Coronary artery (tissue), 2 donors: ENCODE measurements around the gene GRN.

Experiments
- DNase-seq: peaks from one replicate; pipeline ENCODE4 v3.0.0-alpha.2; 2017; ENCODE audit warnings: low spot score
- H3K27ac ChIP-seq, 2 donors: fragments of 200-600 bp; sonication (generic); one replicate each; pipeline ENCODE4 v1.5.1; 2016 to 2019
- H3K4me3 ChIP-seq: fragments of 200-600 bp; sonication (generic); 2 replicates; pipeline ENCODE4 v1.5.1; 2016; ENCODE audit warnings: mild to moderate bottlenecking, moderate library complexity
- TF ChIP-seq, protein P1 (sequence below): fragments of 200-600 bp; sonication (generic); IDR thresholded peaks from one replicate; pipeline ENCODE4 v1.5.1; 2019; ENCODE audit warnings: antibody characterized with exemption

Gene GRN

DNA sequence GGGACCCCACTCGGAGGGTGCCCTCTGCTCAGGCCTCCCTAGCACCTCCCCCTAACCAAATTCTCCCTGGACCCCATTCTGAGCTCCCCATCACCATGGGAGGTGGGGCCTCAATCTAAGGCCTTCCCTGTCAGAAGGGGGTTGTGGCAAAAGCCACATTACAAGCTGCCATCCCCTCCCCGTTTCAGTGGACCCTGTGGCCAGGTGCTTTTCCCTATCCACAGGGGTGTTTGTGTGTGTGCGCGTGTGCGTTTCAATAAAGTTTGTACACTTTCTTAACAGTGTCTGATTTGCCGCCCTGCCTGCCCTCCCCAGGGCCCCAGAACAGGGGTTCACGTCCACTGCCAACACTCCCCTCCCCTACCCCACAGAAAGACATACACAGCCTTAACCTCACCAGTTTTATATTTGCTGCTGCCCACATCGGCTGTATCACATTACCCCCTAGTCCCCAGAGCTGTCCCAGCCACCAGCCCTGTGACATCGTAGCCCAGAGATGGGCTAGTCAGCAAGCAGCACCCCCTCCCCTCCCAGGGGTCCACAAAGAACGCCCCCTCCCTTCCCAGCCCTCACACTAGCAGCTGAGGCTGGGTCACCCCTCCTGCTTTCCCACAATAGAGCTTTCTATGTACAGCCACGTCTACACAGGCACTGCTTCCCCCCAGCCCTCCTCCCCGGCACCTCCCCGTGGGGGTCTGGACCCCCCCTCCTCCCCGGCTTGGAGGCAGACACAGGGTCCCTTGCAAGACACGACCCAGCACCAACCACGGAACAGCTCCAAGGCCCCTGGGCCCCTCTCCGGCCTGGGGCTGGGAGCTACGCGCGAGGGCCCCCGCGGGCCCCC lies 7.9 kb downstream of the GRN start:
- peak overlapping the region; percentile 74 for H3K4me3 ChIP-seq
- no peak for DNase-seq
- H3K27ac ChIP-seq: peak overlapping the region in 1 of 2 donors; percentile 61
- TF ChIP-seq, protein P1, sequence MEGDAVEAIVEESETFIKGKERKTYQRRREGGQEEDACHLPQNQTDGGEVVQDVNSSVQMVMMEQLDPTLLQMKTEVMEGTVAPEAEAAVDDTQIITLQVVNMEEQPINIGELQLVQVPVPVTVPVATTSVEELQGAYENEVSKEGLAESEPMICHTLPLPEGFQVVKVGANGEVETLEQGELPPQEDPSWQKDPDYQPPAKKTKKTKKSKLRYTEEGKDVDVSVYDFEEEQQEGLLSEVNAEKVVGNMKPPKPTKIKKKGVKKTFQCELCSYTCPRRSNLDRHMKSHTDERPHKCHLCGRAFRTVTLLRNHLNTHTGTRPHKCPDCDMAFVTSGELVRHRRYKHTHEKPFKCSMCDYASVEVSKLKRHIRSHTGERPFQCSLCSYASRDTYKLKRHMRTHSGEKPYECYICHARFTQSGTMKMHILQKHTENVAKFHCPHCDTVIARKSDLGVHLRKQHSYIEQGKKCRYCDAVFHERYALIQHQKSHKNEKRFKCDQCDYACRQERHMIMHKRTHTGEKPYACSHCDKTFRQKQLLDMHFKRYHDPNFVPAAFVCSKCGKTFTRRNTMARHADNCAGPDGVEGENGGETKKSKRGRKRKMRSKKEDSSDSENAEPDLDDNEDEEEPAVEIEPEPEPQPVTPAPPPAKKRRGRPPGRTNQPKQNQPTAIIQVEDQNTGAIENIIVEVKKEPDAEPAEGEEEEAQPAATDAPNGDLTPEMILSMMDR: no peak

DNA sequence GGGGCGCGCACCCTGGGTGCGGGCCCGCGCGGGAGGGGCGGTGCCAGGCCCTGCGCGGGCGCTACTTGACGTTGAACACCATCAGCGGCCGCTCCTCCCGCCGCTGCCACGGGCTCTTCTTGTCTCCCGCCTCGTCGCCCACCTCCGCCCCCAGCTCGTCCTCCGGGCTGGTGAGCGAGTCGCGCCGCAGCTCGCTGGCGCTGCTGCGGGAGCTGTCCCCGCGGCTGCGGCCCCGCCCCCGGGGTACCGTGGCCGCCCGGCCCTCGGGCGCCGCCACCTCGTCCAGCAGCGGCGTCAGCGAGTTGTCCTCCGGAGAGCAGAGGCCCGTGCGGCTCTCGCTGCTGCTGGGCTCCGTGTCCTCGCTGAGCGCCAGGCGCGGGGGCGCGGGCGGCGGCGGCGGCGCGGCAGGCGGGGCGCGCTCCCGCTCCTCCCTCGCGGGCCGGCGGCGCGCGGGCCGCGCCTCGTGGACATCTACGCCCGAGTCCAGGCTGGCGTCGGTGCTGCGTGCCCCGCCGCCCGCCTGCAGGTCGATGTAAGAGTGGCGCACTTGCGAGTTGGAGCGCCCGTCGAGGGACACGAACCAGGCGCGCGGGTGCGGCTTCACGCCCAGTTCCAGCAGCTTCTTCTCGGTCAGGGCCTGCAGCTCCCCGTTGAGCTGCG lies 8.7 kb downstream of the GRN start:
- no peak for DNase-seq
- peak overlapping the region in 1 of 2 donors; percentile 61 for H3K27ac ChIP-seq
- H3K4me3 ChIP-seq: peak overlapping the region; percentile 74
- TF ChIP-seq, protein P1: no peak

DNA sequence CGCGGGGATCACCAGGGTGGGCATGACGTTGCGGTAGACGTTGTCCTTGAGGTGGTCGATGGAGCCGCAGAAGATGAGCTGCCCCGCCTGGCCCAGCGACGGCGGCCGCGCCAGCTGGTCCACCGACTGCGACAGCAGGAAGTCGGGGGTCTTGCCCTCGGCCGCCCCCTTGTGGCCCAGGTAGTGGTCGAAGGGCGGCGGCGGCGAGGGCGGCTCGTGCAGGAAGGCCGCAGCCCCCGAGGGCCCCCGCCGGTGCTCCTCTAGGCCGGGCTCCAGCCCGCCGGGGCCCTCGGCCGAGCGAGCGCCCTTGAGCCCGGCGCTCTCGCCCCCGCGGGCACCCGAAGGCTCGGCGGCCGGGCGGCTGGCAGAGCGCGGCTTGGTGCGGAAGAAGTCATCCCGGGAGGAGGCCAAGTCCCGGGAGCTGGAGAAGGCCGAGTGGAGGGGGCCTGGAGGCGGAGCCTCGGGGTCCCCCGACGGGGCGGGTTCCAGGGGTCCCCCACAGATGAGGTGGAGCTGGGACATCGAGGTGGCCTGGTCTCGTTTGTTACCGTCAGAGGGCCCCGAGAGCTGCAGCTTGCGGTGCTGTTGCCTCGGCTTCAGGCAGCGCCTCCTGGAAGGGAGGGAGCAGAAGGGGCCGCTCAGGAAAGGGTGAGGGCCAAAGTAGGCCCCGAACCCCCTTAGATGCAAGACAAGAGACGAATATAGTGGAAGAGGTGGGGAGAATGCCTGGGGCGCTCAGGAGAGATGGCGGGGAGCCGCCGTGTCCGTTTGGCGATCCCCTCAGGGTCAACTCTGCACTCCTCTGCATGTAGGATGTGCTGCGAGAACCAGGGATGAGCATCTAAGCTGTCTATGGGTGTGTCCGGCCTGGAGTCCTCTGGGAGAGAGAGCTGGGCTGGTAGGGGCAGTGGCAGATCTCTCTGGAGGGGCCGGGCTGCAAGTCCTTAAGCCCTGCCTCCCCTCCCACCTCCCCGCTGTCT lies 9.8 kb downstream of the GRN start:
- TF ChIP-seq, protein P1: no peak
- Histone ChIP-seq H3K4me3 (peak overlapping the region; percentile 74), H3K27ac (peak overlapping the region in 1 of 2 donors; percentile 61)
- no peak for DNase-seq

DNA sequence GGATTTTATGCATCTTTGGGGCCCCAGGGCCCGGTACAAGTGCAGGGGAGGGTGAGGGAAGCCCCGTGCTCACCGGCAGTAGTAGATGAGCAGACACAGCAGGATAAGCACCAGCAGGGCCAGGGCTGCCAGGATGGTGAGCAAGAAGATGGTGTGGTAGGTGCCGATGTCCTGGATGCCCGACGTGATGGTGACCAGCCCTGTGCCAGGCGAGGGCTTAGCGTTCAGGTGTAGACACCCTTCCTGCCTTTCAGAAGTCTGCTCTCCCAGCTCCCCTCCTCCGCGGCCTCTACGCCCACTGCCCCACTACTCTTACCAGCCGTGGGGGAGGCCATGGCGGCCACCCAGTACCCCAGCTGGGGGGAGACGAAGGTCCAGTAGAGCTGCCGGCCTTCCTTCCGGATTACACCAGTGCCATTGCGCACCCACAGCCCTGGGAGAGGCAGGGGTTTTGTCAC lies 10.6 kb downstream of the GRN start:
- no peak for DNase-seq
- H3K4me3 ChIP-seq: no peak overlapping the region
- no peak overlapping the region for H3K27ac ChIP-seq

DNA sequence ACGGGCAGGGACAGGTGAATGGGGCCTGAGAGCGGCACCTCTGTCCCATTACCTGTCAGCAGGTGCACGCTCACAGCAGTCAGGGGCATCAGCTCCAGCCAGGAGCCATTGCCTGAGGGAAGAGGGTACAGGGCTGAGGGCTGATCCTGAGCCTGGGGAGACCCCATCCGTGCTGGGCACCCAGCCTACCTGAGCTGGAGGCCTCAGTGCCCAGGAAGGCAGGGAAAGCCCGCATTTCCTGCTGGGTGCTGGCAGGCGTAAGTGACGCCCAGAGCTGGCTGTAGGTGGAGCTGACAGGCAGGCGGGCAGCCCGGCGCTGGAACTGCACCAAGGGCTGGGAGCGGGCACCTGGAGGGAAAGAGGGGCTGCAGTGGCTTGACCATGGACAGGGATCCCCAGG lies 11.1 kb downstream of the GRN start:
- TF ChIP-seq, protein P1: no peak
- no peak for DNase-seq

More for the DNA sequence above, 10.6 kb downstream of the GRN start:
- TF ChIP-seq, protein P1: no peak

DNA sequence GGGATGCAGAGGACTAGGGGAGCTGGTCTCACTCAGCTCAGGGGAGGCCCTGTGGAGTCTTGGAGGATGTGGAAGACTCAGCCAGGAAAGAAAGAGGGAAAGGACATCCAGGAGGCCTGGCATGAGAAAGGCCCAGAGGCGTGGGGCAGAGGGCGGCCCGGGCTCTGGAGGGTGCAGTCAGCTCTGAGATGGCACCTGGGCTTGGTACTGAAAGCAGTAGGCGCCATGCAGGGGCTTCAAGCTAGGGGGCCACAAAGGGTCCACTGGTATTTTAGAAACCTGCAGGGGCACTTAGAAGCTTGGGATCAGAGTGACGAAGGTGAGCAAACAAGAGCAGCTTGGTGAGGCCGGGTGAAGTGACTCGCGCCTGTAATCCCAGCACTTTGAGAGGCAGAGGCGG lies 13.0 kb downstream of the GRN start:
- H3K4me3 ChIP-seq: no peak overlapping the region
- H3K27ac ChIP-seq: no peak overlapping the region
- TF ChIP-seq, protein P1: no peak
- no peak for DNase-seq

More for the DNA sequence above, 11.1 kb downstream of the GRN start:
- Histone ChIP-seq H3K27ac (no peak overlapping the region), H3K4me3 (no peak overlapping the region)
